Calu3 (cell line): ENCODE results near the gene MMP25. TPM values are rescaled to one million over a fixed set of nuclear protein-coding genes. Genes with fewer than 3 reads are reported as not detected.

Experiments used
- BruUV-seq: library from RNA; stranded (reverse); fragments of 400-500 nt; replicated peaks from 2 replicates; lab custom pipeline; 2021; lab: Mats Ljungman, UMichigan
- CTCF ChIA-PET: fragments of 300-600 bp; sonication (Branson Sonifier 250); formaldehyde crosslinking; loops from one replicate; lab custom pipeline; 2022; ENCODE audit warnings: antibody characterized with exemption; lab: Charles Lee
- DNase-seq: peaks from one replicate; pipeline ENCODE4 v3.0.0; 2022
- H3K27ac Mint-ChIP-seq: one replicate; pipeline ENCODE4 v1.8.0; 2022; ENCODE audit warnings: mixed read lengths; ENCODE audit not compliant: unreplicated experiment
- H3K27me3 Mint-ChIP-seq: one replicate; pipeline ENCODE4 v1.8.0; 2022; ENCODE audit warnings: mixed read lengths; ENCODE audit not compliant: unreplicated experiment
- H3K36me3 Mint-ChIP-seq: one replicate; pipeline ENCODE4 v1.8.0; 2022; ENCODE audit warnings: mild to moderate bottlenecking, moderate library complexity, mixed read lengths; ENCODE audit not compliant: insufficient read depth, unreplicated experiment
- H3K4me1 Mint-ChIP-seq: one replicate; pipeline ENCODE4 v1.8.0; 2022; ENCODE audit warnings: mild to moderate bottlenecking, low read depth, mixed read lengths; ENCODE audit not compliant: unreplicated experiment
- H3K4me3 Mint-ChIP-seq: one replicate; pipeline ENCODE4 v1.8.0; 2022; ENCODE audit warnings: mild to moderate bottlenecking, low read depth, moderate library complexity, mixed read lengths; ENCODE audit not compliant: unreplicated experiment
- H3K9me3 Mint-ChIP-seq: one replicate; pipeline ENCODE4 v1.8.0; 2022; ENCODE audit warnings: low read depth, mixed read lengths; ENCODE audit not compliant: unreplicated experiment
- intact Hi-C: fragments of 100-400 bp; cut with micrococcal nuclease; formaldehyde crosslinking; loops from one replicate; pipeline ENCODE4 v1.10.0; 2022; ENCODE audit not compliant: unreplicated experiment
- total RNA-seq: library from RNA; stranded (reverse); gene quantifications from 2 replicates; pipeline ENCODE4 v1.2.3, GENCODE V29; 2022
- TF ChIP-seq, protein P1 (sequence below): fragments of 200-600 bp; IDR thresholded peaks from one replicate; pipeline ENCODE4 v1.8.0; 2022; ENCODE audit warnings: antibody characterized with exemption; ENCODE audit not compliant: unreplicated experiment

The MMP25 gene
- total RNA-seq, 1 experiment from 2014 or later: 0.31 TPM

DNA sequence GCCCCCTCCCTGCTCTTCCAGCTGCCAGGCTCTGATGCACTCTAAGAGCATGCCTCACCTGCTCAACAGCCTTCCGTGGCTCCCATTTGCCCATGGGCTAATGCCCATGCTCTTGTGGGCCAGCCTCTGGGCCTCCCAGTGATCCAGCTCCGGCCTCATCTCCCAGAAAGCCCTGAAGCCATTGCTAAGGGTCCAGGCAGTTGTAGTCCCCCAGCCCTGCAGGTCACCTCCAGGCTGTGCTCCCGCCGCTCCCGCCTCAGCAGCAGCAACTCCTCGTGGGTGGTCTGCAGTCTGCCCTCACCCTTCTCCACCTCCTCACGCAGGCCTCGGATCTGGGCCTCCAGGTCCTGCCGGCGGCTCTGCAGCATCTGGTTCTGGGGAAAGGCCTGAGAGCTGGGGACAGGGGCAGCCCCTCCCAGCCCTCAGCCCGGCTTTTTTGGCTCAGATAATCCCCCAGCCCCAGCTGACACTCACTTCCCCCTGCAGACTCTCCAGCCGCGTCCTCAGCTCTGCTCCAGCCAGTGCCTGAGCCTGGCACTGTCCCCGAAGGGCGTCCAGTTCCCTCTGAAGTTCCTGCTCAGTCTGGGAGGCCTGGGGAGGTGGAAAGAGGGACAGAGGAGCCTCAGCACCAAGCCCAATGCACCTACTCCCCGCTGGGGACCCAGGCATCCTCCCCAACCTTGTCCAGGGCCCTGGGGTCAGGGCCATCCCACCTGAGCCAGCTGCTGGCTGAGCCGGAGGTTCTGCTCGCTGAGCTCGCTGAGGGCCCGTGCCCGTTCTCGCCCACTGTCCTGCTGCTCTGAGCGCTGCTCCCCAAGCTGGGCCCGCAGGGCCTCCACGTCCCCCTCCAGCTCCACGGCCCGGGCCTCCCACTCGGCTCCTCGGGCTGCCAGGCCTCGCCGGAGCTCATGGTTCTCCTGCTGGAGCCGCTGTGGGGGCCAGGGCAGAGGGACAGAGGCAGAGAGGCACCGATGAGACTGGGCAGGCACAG is 15.8 kb upstream of the MMP25 start:
- CTCF ChIA-PET: interaction anchor here (0.8 to 2.1 kb wide), 7 partner anchors 9 to 252 kb away, joined by 3 to 40 read pairs (median 5); partner anchors contain the start of gene TNFRSF12A
- Mint-ChIP-seq H3K4me3 (no peak overlapping the region), H3K36me3 (peaks cover 68% of the 10 kb centered on the region), H3K9me3 (no peaks in the 10 kb centered on the region), H3K4me1 (no peaks in the 10 kb centered on the region), H3K27me3 (no peaks in the 10 kb centered on the region), H3K27ac (peak overlapping the region; percentile 21)
- no peak for DNase-seq
- TF ChIP-seq, protein P1, sequence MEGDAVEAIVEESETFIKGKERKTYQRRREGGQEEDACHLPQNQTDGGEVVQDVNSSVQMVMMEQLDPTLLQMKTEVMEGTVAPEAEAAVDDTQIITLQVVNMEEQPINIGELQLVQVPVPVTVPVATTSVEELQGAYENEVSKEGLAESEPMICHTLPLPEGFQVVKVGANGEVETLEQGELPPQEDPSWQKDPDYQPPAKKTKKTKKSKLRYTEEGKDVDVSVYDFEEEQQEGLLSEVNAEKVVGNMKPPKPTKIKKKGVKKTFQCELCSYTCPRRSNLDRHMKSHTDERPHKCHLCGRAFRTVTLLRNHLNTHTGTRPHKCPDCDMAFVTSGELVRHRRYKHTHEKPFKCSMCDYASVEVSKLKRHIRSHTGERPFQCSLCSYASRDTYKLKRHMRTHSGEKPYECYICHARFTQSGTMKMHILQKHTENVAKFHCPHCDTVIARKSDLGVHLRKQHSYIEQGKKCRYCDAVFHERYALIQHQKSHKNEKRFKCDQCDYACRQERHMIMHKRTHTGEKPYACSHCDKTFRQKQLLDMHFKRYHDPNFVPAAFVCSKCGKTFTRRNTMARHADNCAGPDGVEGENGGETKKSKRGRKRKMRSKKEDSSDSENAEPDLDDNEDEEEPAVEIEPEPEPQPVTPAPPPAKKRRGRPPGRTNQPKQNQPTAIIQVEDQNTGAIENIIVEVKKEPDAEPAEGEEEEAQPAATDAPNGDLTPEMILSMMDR: no peak
- BruUV-seq: no TSS peak
- intact Hi-C loops: no loop called here

DNA sequence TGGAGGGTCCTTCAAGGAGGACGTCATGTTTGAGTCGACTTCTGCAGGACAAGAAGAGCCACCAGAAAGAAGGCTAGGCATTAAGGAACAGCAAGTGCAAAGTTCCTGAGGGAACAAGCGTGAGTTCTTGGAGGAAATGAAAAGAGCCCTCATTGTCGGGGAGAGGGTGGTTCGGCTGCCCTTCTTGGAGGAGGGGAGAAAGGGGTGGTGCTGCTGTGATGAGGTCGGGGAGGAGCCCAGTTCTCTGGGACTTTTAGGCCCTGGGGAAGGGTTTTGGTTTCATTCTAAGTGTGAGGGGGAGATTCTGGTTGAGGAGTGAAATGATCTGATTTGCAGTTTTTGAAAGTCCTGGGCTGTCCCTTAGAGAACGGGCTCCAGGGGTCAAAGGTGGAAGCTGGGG is 13.7 kb upstream of the MMP25 start:
- Mint-ChIP-seq H3K27me3 (no peaks in the 10 kb centered on the region), H3K27ac (no peak overlapping the region), H3K4me1 (no peaks in the 10 kb centered on the region), H3K4me3 (no peak overlapping the region), H3K36me3 (peaks cover 68% of the 10 kb centered on the region), H3K9me3 (no peaks in the 10 kb centered on the region)
- TF ChIP-seq, protein P1: no peak
- intact Hi-C loops: no loop called here
- CTCF ChIA-PET: interaction anchor here (1.0 to 2.4 kb wide), 4 partner anchors 10 to 133 kb away, joined by 4 to 13 read pairs (median 4); no protein-coding TSS in a partner anchor
- BruUV-seq: no TSS peak
- DNase-seq: no peak

DNA sequence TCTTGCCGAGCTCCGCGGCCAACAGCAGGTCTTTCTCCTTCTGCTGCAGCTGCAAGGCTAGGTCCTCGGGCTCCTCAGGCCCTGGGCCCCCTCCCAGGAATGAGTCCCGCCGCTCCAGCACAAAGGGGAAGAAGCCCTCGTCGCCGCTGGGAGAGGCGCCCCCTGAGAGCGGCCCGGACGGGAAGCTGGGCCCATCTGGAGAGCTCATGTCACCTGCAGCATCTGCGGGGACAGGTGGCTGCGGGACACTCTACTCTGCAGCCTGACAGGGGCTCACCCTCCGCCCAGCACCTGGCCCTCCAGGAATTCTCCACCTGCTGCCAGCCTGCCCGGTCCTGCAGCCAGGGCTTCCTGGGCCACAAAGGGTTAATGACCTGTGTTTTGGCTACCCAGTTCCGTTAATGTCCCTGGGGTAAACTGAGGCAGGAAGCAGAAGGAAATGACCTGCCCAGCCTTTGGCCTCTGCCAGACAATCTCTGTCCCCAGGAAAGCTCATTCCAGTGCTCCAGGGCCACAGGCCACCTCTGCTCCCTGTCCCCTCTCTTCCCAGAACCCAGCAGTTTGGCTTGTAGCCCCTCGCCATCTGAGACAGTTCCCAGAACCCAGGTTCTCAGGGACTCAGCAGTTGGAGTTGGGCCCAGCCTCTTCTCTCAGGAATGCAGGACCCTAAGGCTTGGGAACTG is 10.9 kb upstream of the MMP25 start:
- BruUV-seq: no TSS peak
- peaks cover 9% of the 10 kb centered on the region for H3K4me1 Mint-ChIP-seq
- TF ChIP-seq, protein P1: no peak
- intact Hi-C loops: no loop called here
- peak overlapping the region; percentile 38 for H3K27ac Mint-ChIP-seq
- peak overlapping the region; percentile 74 for H3K4me3 Mint-ChIP-seq
- no peaks in the 10 kb centered on the region for H3K9me3 Mint-ChIP-seq
- H3K27me3 Mint-ChIP-seq: no peaks in the 10 kb centered on the region
- CTCF ChIA-PET: interaction anchor here (1.0 kb wide), 1 partner anchor 10 kb away, joined by 3 read pairs; no protein-coding TSS in a partner anchor
- H3K36me3 Mint-ChIP-seq: peaks cover 50% of the 10 kb centered on the region
- no peak for DNase-seq

DNA sequence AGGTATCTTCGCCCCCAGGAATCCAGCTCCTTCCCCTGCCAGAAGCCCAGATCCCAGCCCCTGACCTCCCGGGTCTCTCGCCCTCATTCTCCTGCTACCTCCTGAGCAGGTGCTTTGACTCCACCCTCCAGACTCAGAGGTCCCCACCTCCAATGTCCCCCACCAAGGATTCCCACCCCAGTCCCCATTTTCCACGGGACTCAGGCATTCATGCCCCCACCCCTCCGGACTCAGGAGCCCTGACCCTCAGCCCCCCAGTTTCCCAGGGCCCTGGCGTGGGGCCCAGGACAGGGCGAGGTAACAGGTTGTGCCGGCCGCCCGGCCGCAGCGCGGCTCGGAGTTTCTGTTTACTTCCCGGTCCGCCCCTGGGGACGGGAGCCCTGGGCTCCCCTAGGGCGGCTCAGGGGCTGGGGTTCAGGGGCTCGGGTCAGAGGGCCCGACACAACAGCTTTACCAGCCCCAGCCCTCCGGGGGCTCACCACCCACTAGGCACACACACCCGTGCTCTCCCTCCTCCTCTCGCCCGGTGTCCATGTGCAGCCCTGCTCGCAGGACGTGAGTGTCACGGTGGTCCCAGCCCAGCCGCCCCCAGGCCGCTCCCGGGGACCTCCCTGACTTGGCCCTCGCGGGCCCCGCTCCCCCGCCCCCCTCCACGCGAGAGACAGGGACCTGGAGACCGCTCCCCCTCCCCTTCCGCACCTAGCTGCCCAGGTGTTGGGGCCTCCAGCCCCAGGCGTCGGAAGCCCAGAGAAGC is 10.2 kb upstream of the MMP25 start:
- intact Hi-C loops: no loop called here
- Mint-ChIP-seq H3K4me1 (peaks cover 9% of the 10 kb centered on the region), H3K4me3 (peak overlapping the region; percentile 74), H3K27me3 (no peaks in the 10 kb centered on the region), H3K27ac (peak overlapping the region; percentile 38), H3K9me3 (no peaks in the 10 kb centered on the region), H3K36me3 (peaks cover 45% of the 10 kb centered on the region)
- BruUV-seq: no TSS peak
- DNase-seq: peak; percentile 52
- CTCF ChIA-PET: interaction anchor here (1.0 kb wide), 1 partner anchor 9 kb away, joined by 3 read pairs; no protein-coding TSS in a partner anchor
- TF ChIP-seq, protein P1: no peak
